GDM1 (cell line): ENCODE results near the gene KCNAB1.
A peak's percentile ranks its signal among the peaks of the same experiment; 100 is the strongest.

Experiments used
- DNase-seq: peaks from one replicate; lab custom pipeline; 2025; lab: John Stamatoyannopoulos, UW

The KCNAB1 gene

DNA sequence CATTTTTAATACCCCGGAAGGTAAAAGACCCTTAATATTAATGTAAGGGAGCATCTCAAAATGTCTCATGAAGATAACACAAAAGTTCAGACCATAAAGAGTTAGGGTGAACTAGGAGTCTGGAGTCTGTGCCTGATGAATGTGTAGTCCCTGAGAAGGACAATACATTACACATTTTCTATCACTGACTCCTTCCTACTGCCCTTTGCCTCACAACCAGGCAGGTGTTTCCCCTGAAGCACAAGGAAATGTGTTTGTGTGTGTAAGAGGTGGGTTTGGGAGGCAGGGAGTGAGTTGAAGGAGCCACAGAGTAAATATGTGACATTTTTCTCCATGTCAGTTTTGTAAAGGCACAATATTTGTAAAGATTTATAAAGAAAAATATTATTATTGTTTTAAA, 375.4 kb downstream of the KCNAB1 start:
- DNase-seq, result no peak

DNA sequence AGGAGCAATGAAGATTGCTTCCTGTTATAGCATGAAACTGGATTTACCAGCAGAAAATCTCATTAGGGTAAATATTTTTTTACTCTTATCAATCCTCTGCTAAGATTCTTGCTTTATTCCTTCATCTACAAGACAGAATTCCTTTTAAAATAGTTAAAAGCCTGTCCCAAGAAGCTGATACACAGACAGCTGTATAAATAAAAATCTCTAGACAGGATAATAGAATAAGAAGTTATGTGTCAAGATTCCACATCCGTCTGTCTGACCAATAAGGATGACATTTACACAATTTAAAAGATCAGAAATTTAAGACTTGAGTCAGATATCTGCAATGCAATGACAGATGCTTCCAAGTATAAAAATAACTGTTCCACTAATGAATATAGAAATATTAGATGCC, 376.9 kb downstream of the KCNAB1 start:
- DNase-seq, result no peak

DNA sequence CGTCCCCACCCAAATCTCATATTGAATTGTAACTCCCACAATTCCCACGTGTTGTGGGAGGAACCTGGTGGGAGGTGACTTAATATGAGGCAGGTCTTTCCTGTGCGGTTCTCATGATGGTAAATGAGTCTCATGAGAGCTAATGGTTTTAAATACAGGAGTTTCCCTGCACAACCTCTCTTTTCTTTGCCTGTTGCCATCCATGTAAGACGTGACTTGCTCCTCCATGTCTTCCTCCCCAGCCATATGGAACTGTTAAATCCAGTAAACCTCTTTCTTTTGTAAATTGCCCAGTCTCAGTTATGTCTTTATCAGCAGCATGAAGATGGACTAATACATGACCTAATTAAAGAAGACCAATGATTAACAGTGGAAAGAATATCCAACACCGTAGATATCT, 377.9 kb downstream of the KCNAB1 start:
- DNase-seq, result no peak

DNA sequence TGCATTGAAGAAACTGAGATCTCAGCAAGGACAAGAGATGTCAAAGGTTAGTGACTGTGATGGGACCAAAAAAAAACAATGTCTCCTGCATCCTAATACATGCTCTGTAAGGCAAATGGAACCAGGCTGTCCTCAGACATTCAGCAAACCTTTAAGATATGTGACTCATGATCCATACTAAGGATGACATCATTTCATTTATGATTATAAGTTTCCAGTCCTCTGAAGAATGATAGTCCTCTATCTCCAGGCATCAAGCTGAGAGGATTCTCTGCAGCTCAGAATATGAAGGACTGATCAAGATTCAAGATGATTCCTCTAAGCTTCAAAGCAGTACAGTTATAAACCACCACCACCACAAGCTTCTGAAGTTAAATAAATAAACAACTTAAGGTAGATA, 386.9 kb downstream of the KCNAB1 start:
- DNase-seq, result no peak

DNA sequence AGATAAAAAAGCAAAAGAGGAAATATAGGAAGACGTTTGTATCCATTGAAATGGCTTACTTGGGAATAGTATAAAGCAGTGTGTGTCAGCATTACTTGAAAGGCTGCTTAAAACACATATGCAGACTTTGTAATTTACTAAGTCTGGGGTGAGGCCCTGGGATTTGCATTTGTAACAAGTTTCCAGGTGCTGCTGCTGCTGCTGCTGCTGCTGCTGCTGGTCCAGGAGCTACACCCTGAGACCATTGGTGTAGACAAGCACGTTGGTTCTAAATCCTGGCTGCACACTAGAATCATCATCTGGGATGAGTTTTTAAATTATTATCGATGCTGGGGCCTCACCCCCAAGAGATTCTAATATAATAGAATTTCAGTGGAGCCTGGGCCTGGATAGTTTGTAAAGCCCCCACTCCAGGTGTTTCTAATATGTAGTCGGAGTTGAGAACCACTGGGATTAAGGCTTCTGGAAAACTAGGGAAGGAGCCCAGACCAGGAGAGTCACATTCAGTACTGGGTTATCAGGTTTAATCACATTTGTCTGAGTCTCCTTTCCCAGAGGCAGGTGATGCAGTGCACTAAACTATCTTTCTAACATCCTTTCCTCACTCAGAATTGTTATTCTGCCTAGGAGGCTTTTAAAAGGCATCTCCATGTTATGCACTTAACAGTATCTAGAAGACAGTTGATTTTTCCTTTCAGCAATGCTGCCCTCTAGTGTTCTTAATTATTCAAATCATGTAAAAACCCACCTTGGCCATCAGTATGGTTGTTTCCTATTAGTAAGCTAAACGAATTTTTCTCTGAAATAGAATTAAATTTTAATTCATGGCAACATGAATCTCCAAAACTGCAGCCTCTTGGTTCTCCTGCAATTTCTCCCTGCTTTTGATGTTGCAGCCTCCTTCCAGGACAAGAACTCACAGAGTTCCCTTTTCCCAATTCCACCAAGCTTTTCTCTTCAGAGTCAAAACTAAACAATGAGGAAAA, 389.1 kb downstream of the KCNAB1 start:
- DNase-seq, result peak; percentile 20

DNA sequence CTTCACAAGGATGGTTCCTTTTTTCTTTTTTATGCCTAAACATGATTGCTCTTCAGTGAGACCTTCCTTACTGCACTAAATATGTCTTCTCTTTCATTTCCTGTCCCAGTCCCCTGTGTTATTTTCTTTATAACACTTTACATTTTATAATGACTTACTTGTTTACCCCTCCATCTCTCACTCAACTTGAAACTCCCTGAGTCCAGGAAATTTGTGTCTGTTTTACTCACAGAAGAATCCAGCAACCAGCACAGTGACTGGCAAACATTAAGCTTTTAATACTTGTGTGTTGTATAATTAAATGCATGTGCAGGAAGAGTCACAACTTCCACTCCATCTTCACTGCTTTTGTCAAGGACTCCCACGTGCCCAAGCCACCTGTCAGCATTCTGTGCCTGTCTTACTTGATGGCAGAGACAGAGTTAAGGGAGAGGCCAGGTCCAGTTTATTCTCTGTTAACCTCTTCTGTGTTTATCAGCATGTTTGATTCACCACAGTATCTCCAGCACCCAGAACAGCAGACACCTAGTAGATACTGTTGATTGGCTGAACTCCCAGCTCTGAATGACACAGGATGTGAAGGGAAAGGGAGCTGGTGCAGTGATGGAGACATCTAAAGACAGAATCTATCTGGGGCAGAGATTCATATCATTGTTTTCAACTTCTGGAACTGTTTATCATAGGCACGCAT, 391.8 kb downstream of the KCNAB1 start:
- no peak for DNase-seq

DNA sequence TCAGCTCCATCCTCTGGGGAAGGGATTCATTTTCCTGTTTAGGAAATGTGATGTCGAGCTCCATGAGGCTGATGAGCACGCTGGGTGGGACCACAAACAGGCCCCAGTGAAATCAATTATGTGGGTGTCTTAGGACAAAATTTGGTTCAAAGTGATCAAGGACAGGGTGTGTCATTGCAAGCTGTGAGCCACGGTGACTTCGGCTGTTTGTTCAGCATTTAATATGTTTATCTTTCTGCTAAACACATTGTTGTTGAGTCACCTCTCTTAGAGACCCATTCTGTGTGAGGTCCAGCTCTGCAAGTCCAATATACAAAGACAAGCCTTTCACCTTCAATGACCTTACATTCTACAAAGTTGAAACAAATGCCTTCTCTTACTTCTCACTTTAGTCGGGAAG, 393.2 kb downstream of the KCNAB1 start:
- no peak for DNase-seq

DNA sequence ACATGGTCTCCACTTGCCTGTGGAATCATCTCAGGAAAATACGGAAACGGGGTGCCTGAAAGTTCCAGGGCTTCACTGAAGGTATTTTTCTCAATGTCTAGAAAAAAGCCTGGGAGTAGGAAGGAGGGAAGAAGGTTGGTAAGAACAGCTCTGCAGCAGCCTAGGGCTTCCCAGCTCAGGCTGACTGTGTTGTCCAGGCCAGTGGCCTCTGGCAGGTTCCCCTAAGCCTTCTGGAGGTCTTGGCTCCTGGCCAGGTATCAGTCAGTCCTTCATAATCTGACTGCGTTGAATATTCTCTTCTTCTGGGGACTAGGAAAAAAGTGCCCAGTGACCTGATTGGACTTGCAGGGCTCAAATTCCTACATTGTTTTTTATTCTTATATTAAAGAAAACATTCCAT, 395.9 kb downstream of the KCNAB1 start:
- DNase-seq, result no peak

DNA sequence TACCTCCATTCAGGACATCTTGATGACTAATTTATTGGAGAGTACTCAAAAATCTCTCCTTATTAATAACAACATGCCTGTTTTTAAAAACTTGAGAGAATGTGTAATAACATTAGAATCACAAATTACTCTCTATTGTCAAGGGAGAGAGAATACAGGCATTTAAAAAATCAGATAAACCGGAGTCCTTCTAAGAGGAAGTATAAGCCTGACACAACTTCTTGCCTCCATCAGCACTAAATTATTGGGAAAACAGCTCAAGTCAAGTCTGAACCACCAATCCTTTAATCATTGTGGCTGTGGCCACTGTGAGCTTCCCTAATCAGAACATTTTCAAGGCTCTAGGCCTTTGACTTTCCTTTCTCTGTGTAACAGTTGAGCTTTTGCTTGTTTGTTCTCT, 396.6 kb downstream of the KCNAB1 start:
- DNase-seq, result no peak

DNA sequence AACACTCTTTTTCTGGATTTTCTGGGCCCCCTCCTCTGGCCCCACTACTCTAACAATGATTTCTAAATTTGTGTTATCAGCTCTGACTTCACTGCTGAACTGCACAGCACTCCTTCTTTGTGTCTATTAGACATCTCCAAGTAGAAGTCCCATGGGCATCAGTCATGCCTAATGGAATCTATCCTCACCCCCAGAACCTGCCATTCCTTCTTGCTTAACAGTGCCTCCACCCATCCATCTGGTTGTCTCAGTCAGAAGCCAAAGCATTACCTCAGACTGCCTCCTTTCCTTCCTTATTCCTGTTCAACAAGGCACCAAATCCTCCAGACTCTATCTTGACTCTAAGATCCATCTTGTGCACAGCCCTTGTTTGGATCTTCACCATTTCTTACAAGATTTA, 398.3 kb downstream of the KCNAB1 start:
- no peak for DNase-seq

DNA sequence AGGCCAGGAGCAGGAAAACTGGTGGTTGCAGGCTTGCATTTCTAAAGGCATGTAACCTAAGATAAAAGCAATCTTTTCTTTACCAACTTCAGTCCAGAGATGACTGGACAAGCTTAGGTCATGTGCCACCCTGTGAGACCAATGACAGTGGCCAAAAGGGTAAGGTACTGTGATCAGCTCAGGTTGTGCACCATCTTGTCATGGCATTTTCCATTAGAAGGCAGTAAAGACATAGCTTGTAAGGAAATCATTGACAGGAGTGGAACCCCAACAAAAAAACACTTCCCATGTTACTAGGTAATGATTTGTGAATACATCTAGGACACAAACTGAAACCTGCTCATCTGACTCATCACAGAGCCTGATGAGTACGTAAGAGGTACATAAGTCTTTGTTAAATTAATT, 399.4 kb downstream of the KCNAB1 start:
- DNase-seq, result no peak

DNA sequence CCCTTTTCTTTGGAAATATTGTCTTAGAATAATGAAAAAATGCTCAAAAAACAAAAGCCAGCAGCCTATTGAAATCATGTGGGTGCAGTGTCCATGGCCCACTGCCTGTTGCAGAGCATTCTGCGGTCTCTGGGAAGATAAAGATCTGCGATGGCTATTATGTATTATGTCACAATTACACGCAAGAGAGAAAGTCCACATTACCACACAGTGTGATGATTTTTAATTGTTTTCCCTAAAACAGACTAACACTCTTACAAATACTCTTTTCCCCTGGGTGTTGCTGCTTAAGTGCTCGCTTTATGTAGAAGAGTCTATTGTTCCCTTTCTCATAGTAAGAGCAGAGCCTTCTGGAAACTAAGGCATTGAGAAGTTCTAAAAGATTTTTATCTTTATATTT, 402.3 kb downstream of the KCNAB1 start:
- DNase-seq, result no peak

DNA sequence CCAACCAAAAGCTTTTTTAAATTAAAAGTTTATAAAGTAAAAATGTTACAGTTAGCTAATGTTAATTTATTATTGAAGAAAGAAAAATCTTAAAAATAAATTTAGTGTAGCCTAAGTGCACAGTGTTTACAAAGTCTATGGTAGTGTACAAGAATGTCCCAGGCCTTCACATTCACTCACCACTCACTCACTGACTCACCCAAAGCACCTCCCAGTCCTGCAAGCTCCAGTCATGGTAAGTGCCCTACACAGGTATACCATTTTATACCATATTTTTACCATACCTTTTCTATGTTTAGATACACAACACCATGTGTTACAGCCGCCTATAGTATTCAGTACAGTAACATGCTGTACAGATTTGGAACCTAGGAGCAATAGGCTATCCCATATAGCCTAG, 405.4 kb downstream of the KCNAB1 start:
- no peak for DNase-seq

DNA sequence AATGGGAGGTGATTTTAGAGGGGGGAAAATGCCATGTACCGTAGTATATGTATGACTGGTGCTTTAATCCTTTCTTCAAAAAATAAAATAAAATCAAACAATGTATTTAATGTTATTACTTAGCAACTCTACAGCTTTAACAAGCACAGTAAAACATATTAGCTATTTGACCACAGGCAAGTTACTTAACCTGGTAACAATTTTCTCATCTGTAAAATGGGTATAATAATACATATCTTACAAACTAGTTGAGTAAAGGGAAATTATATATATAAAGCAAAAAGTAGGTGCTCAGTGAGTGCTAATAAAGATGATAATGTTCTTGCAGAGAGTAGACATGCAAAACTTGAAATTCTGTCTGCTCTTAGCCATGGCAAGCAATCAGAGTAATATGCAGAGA, 406.7 kb downstream of the KCNAB1 start:
- no peak for DNase-seq

DNA sequence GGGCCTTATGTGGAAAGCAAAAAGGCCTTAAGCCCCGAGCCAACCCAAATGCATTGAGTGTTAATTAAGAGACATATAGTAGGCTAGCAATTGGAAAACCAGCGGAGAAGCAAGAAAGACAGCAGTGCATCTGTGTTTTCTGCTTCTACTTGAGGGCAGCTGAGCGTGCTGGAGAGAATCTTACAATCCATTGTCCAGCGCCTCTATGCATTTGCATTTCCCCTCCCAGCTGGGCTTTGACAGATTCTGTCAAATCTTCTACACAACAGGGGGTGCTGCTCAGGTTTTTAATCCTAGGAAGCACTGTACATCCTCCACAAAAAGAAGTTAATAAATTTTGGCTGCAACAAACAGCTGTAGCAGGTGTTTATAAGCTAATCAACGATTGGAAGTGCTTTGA, 410.6 kb downstream of the KCNAB1 start:
- DNase-seq, result no peak

DNA sequence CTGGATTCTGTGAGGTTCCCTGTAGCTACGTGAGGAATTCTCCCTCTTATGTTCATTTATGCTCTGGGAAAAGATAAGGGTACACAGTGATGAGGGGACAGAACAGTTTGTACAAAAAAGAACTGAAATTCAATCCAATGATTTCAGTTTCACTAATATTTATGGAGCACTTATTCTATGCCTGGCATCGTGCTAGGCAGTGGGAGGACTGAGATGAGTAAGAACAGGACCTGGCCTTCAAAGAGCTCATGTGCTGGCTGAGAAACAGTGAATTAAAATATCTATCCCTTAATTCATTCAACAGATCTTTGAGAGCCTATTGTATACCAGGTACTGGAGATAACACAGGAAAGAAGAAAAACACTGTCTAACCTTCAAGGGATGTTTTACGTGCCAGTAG, 412.4 kb downstream of the KCNAB1 start:
- DNase-seq, result no peak

DNA sequence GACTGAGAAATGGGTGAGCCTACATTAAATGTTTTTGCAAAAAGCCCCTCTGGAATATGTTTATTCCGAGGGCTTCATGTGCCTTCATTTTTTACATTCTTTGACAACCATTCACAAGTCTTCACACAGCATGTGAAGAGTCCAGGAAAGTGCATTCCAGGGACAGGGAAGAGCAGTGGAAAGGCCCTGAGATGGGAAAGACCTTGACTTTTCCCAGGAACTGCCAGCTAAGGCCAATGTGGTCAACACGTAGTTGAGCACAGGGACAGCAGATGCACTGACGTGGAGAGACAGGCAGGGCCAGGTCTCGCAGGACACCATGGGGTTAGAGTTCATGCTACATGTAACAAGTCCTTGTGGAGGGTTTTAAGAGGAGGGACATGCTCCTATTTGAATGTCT, 412.8 kb downstream of the KCNAB1 start:
- no peak for DNase-seq

DNA sequence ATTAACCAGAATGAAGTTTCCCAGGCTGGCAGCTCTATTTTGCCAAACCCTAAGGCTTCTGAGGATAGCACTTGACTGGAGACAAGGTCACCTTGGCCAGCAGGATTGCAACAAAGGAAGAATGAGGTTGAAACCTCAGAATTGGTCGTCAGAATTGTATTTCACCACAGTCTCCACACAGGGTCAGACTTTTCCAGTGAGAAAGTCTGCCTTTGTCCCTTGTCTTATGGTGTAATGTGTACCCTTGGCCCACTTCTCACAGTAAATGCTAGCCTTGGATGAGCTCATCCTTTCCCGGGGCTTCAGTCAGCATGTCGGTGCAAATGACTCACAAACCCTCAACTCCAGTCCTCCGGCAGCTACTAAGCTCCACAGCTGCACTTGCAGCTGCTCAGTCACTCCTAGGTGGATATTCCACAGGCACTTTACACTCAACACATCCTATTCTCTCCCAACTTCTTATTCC, 414.8 kb downstream of the KCNAB1 start:
- no peak for DNase-seq

DNA sequence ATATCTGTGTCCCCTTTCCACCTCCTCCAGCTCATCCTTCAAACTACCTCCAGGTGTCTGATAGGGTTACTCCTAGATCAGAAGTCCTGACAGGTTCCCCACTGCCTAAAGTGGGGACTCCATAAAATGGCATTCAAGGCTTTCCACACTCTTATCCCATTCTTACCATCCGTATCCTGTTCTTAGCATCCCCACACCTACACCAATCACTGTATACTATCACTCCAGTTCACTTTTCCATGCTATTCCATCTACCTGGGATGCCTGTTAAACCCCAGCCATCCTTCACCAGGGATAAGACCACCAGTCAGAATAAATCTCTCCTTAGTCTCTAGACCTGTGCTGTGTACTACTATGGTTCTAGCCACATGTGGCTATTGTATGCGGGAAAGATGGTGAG, 415.4 kb downstream of the KCNAB1 start:
- no peak for DNase-seq

DNA sequence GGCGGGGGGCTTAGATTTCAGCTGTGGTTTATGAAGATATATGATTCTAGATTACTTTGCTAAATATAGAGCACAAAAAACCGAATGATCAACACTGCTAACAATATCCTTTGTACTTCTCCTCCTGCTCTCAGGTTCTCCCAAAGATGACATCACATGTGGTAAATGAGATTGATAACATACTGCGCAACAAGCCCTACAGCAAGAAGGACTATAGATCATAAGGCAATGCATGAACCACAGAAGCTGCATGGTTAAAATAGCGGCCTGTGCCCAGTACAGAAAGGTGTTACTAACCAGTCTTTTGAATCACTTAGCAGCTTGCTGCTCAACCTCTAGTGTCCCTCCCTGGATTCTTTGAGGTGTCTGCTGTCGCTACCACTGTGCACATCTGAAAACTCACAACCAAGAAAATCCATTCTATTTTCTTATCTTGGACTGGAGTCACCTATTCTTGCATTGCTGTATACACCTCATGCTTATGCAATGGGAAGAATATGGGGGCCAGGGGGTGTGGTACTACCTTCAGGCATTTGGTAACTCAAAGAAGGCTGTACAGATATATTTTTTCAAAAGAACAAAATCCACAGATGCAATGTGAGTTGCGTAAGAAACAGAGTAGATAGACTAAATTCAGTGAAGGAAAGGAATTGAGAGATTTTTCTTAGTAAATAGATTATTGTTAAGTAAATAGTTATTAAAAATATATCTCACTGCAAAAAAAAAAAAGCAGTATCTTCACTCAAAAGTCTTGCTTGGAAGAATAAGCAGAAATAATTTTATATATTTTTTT, 416.3 kb downstream of the KCNAB1 start:
- no peak for DNase-seq

DNA sequence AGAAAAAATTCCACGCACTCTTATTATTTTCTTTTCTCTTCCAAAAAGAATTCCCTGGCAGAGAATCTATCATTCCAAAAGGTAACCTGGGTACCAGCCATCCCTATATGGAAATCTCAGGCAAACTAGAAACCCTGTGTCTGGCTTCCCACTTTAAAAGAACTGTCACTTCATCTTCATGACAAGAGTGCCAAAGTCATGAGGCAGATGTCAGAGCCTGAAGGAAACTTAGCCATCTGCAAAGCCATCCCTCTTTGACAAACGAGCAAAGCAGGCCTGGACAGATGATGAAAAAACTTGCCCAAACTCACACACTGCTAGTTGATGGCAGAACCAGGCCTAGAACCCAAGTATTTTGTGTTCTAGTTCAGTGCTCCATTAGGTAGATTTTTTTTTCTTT, 418.7 kb downstream of the KCNAB1 start:
- DNase-seq, result no peak

DNA sequence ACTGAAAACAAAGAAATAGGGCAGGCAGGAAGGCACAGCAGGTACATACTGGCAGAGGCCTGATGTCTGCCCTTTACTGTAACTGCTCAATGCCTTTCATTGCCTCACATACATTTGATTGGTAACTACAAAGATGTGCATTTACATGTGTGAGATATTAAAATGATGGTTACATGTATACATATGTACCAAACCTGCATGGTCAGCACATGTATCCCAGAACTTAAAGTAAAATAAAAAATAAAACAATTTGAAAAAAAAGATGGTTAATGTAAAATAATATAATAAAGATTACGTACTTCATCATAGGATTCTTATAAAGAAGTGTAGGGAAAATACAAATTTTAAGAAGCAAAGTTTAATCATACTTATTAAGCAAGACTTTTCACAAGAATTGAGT, 419.4 kb downstream of the KCNAB1 start:
- no peak for DNase-seq
